Measurements from ENCODE around the gene GDPD5.

The GDPD5 gene

GRCh38 chr11:75432911-75433321 is 92.8 kb downstream of the GDPD5 start, which contains the start of gene KLHL35:
Gene KLHL35 (minus strand): TSS chr11:75433203. CDS start chr11:75430629, 2,574 bp downstream.
- Histone ChIP-seq H3K79me2 (ENCODE audit: insufficient read depth, low read length) (no peaks in the 10 kb centered on the region), H4K20me1 (ENCODE audit: insufficient read depth, low read length) (no peaks in the 10 kb centered on the region; the same call in 1 of the 2 replicates), H3K27me3 (ENCODE audit: insufficient read depth, low read length, poor library complexity) (no peaks in the 10 kb centered on the region), H3K4me3 (ENCODE audit: low read depth in 1 of 2, low read length in 2 of 2) (no peak within 1 kb of the TSS), H3K4me2 (ENCODE audit: insufficient read depth, low read length) (no peak within 1 kb of the TSS), H2AFZ (ENCODE audit: low read depth, low read length) (no peak within 1 kb of the TSS), H3K9ac (ENCODE audit: low read depth, low read length) (no peak within 1 kb of the TSS), H3K27ac (ENCODE audit: low read length) (no peak within 1 kb of the TSS), H3K36me3 (ENCODE audit: insufficient read depth, low read length) (no peaks in the 10 kb centered on the region), H3K9me3 (ENCODE audit: insufficient read depth, low read length, severe bottlenecking) (no peaks in the 10 kb centered on the region), H3K4me1 (ENCODE audit: insufficient read depth, low read length) (no peaks in the 10 kb centered on the region)
- ATAC-seq (ENCODE audit: insufficient read depth, low read depth) = no peak
- no peak for DNase-seq
- TF ChIP-seq CTCF (IDR thresholded peaks at IDR 0.05; ENCODE audit: borderline replicate concordance, extremely low read depth, low read length, poor library complexity, severe bottlenecking) (no peak), EZH2 (IDR thresholded peaks at IDR 0.05; ENCODE audit: borderline replicate concordance, low read depth, low read length, severe bottlenecking) (no peak)

GRCh38 chr11:75431533-75432525 is 93.9 kb downstream of the GDPD5 start:
- H2AFZ ChIP-seq (ENCODE audit: low read depth, low read length) = no peak overlapping the region
- no peaks in the 10 kb centered on the region for H3K9me3 ChIP-seq (ENCODE audit: insufficient read depth, low read length, severe bottlenecking)
- no peak overlapping the region for H3K4me3 ChIP-seq (ENCODE audit: low read depth in 1 of 2, low read length in 2 of 2)
- TF ChIP-seq EZH2 (IDR thresholded peaks at IDR 0.05; ENCODE audit: borderline replicate concordance, low read depth, low read length, severe bottlenecking) (no peak), CTCF (IDR thresholded peaks at IDR 0.05; ENCODE audit: borderline replicate concordance, extremely low read depth, low read length, poor library complexity, severe bottlenecking) (no peak)
- H3K9ac ChIP-seq (ENCODE audit: low read depth, low read length) = no peak overlapping the region
- H4K20me1 ChIP-seq (ENCODE audit: insufficient read depth, low read length) = no peaks in the 10 kb centered on the region; the same call in 1 of the 2 replicates
- ATAC-seq (ENCODE audit: insufficient read depth, low read depth) = no peak
- H3K27ac ChIP-seq (ENCODE audit: low read length) = no peak overlapping the region
- H3K27me3 ChIP-seq (ENCODE audit: insufficient read depth, low read length, poor library complexity) = no peaks in the 10 kb centered on the region
- no peaks in the 10 kb centered on the region for H3K79me2 ChIP-seq (ENCODE audit: insufficient read depth, low read length)
- H3K36me3 ChIP-seq (ENCODE audit: insufficient read depth, low read length) = no peaks in the 10 kb centered on the region
- no peak overlapping the region for H3K4me2 ChIP-seq (ENCODE audit: insufficient read depth, low read length)
- no peak for DNase-seq
- H3K4me1 ChIP-seq (ENCODE audit: insufficient read depth, low read length) = no peaks in the 10 kb centered on the region

GRCh38 chr11:75430714-75431532 is 94.8 kb downstream of the GDPD5 start:
- H3K27me3 ChIP-seq (ENCODE audit: insufficient read depth, low read length, poor library complexity) = no peaks in the 10 kb centered on the region
- ATAC-seq (ENCODE audit: insufficient read depth, low read depth) = no peak

More at GRCh38 chr11:75430714-75431532, 94.8 kb downstream of the GDPD5 start:
- Histone ChIP-seq H3K36me3 (ENCODE audit: insufficient read depth, low read length) (no peaks in the 10 kb centered on the region), H3K4me3 (ENCODE audit: low read depth in 1 of 2, low read length in 2 of 2) (no peak overlapping the region), H3K27ac (ENCODE audit: low read length) (no peak overlapping the region), H4K20me1 (ENCODE audit: insufficient read depth, low read length) (no peaks in the 10 kb centered on the region; the same call in 1 of the 2 replicates), H3K9me3 (ENCODE audit: insufficient read depth, low read length, severe bottlenecking) (no peaks in the 10 kb centered on the region), H2AFZ (ENCODE audit: low read depth, low read length) (no peak overlapping the region), H3K79me2 (ENCODE audit: insufficient read depth, low read length) (no peaks in the 10 kb centered on the region), H3K4me2 (ENCODE audit: insufficient read depth, low read length) (no peak overlapping the region), H3K4me1 (ENCODE audit: insufficient read depth, low read length) (no peaks in the 10 kb centered on the region), H3K9ac (ENCODE audit: low read depth, low read length) (no peak overlapping the region)
- TF ChIP-seq EZH2 (IDR thresholded peaks at IDR 0.05; ENCODE audit: borderline replicate concordance, low read depth, low read length, severe bottlenecking) (no peak), CTCF (IDR thresholded peaks at IDR 0.05; ENCODE audit: borderline replicate concordance, extremely low read depth, low read length, poor library complexity, severe bottlenecking) (no peak)
- no peak for DNase-seq
